Spleen (tissue), 7 donors: ENCODE measurements around the gene MIR17HG.

Experiments
- POLR2A ChIP-seq, 3 donors: fragments of 450-650 bp; IDR thresholded peaks; one replicate each; pipeline ENCODE4 v1.5.1; 2017; ENCODE audit warnings: antibody characterized with exemption in 3 of 3, mild to moderate bottlenecking in 1 of 3
- POLR2AphosphoS5 ChIP-seq, 3 donors: sonication (generic); formaldehyde crosslinking; IDR thresholded peaks; one replicate each; pipeline ENCODE4 v1.5.1; 2017; ENCODE audit warnings: antibody characterized with exemption in 3 of 3
- TF ChIP-seq, protein P1 (sequence below), 11 experiments: fragments of 200-600 bp in 7 of 11; fragments of 450-650 bp in 4 of 11; sonication (generic) in 4 of 11; IDR thresholded peaks in 8 of 11; conservative IDR thresholded peaks in 3 of 11; 1 replicate in 7 of 11; 2 replicates in 4 of 11; pipeline versions ENCODE4 v1.4.0 to v1.8.0; 2016 to 2021; ENCODE audit warnings: antibody characterized with exemption in 11 of 11, inconsistent platforms in 4 of 11, mild to moderate bottlenecking in 1 of 11
- donor health status: DM: no; HTN: no; CAD: no; lungs with moderate emphysema.
- donor health status: DM: no; HTN: no; CAD: no.
- donor health status: DM: no; HTN: no; CAD: no.

DNA sequence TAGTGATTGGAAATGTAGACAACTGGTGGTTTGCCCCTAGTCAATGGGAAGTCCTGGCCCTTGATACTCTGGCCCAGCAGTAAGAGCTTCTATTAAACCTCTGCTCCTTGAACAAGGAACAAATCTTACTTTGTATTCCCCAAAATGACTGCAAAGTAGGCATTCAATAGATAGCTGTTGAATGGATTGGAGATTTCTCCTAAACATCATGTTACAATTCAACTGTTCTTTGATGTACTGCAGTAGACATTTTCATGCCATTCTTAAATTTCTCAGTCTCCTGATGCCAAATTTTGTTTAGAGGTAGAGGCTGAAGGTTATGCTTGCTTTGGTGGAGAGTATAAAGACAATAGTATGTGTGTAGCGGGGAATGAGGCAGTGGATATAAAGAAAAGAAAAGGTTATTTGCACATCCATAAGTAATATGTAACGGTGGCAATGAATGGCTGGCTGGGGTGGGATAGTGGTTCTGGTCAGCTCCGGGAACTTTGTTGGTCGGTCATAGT lies 12.8 kb downstream of the MIR17HG start:
- TF ChIP-seq, protein P1, sequence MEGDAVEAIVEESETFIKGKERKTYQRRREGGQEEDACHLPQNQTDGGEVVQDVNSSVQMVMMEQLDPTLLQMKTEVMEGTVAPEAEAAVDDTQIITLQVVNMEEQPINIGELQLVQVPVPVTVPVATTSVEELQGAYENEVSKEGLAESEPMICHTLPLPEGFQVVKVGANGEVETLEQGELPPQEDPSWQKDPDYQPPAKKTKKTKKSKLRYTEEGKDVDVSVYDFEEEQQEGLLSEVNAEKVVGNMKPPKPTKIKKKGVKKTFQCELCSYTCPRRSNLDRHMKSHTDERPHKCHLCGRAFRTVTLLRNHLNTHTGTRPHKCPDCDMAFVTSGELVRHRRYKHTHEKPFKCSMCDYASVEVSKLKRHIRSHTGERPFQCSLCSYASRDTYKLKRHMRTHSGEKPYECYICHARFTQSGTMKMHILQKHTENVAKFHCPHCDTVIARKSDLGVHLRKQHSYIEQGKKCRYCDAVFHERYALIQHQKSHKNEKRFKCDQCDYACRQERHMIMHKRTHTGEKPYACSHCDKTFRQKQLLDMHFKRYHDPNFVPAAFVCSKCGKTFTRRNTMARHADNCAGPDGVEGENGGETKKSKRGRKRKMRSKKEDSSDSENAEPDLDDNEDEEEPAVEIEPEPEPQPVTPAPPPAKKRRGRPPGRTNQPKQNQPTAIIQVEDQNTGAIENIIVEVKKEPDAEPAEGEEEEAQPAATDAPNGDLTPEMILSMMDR (IDR thresholded peaks at IDR 0.05 in 8 of 11, conservative IDR thresholded peaks at IDR 0.05 in 3 of 11) = no peak
- no peak for TF ChIP-seq POLR2A (IDR thresholded peaks at IDR 0.05)
- TF ChIP-seq POLR2AphosphoS5 (IDR thresholded peaks at IDR 0.05) = no peak
